Cardiac muscle cell (in vitro differentiated cells and primary cell): Measurements from ENCODE around the gene ANO1. TPM values are rescaled to one million over a fixed set of nuclear protein-coding genes. Genes with fewer than 3 reads are reported as not detected.

Experiments
- DNase-seq, 2 donors: peaks; one replicate each; pipeline versions ENCODE4 v3.0.0 to v3.0.0-alpha.2; 2010 to 2017; ENCODE audit warnings: low read depth in 1 of 2, low spot score in 1 of 2
- H3K27ac ChIP-seq: fragments of 200-600 bp; sonication (generic); 2 replicates; pipeline ENCODE4 v1.5.1; 2016
- H3K27me3 ChIP-seq: fragments of 200-600 bp; sonication (generic); 2 replicates; pipeline ENCODE4 v1.6.0; 2016; ENCODE audit warnings: control low read depth
- H3K36me3 ChIP-seq: fragments of 200-600 bp; sonication (generic); 2 replicates; pipeline ENCODE4 v1.5.1; 2016; ENCODE audit warnings: control low read depth
- H3K4me1 ChIP-seq: fragments of 200-600 bp; sonication (generic); 2 replicates; pipeline ENCODE4 v1.8.1; 2017; ENCODE audit warnings: low read depth, mild to moderate bottlenecking, mixed run types
- H3K4me3 ChIP-seq: fragments of 200-600 bp; sonication (generic); 2 replicates; pipeline ENCODE4 v1.5.1; 2016; ENCODE audit warnings: mild to moderate bottlenecking
- H3K9me3 ChIP-seq: fragments of 200-600 bp; sonication (generic); 2 replicates; pipeline ENCODE4 v1.5.1; 2017; ENCODE audit warnings: low read depth, mild to moderate bottlenecking, control low read depth
- CTCF ChIP-seq: IDR thresholded peaks from 2 replicates; pipeline ENCODE4 v1.5.1; 2012; ENCODE audit warnings: low read depth, mild to moderate bottlenecking, low read length
- polyA plus RNA-seq: library from polyadenylated mRNA; unstranded; fragments of >200 nt; fragmentation: Nextera tagmentation; extraction: Ambion mirVana; gene quantifications from 2 replicates; pipeline ENCODE4 v1.2.1, GENCODE V29; 2016
- total RNA-seq: library from RNA; depleted of rRNA; stranded (reverse); fragments of >200 nt; gene quantifications from 2 replicates; pipeline ENCODE4 v1.2.3, GENCODE V29; 2016

ANO1 gene
- total and polyA plus RNA-seq, 2 experiments from 2014 or later: 0.09 to 0.86 TPM

GRCh38 chr11:70073871-70074371 lies 4.2 kb upstream of the ANO1 start:
- Histone ChIP-seq H3K27me3 (peaks cover 82% of the 10 kb centered on the region), H3K27ac (no peak overlapping the region), H3K36me3 (no peaks in the 10 kb centered on the region), H3K4me3 (no peak overlapping the region), H3K9me3 (no peaks in the 10 kb centered on the region), H3K4me1 (no peaks in the 10 kb centered on the region)
- DNase-seq: peak in 1 of 2 donors; percentile 51
- TF ChIP-seq CTCF: no peak

GRCh38 chr11:70074746-70075145 lies 3.4 kb upstream of the ANO1 start:
- Histone ChIP-seq H3K27me3 (peaks cover 89% of the 10 kb centered on the region), H3K27ac (no peak overlapping the region), H3K36me3 (no peaks in the 10 kb centered on the region), H3K9me3 (no peaks in the 10 kb centered on the region), H3K4me1 (no peaks in the 10 kb centered on the region), H3K4me3 (no peak overlapping the region)
- no peak for TF ChIP-seq CTCF
- no peak for DNase-seq

GRCh38 chr11:70075836-70076235 lies 2.3 kb upstream of the ANO1 start:
- DNase-seq: no peak
- Histone ChIP-seq H3K36me3 (no peaks in the 10 kb centered on the region), H3K9me3 (no peaks in the 10 kb centered on the region), H3K4me1 (no peaks in the 10 kb centered on the region), H3K4me3 (no peak overlapping the region), H3K27me3 (peaks cover 94% of the 10 kb centered on the region), H3K27ac (no peak overlapping the region)
- TF ChIP-seq CTCF: no peak

- Histone ChIP-seq H3K27me3 (peaks cover 98% of the 10 kb centered on the region), H3K9me3 (no peaks in the 10 kb centered on the region), H3K4me1 (no peaks in the 10 kb centered on the region), H3K4me3 (no peak overlapping the region), H3K27ac (no peak overlapping the region), H3K36me3 (no peaks in the 10 kb centered on the region)
- peak in 1 of 2 donors; percentile 10 for DNase-seq
- no peak for TF ChIP-seq CTCF
Observed at GRCh38 chr11:70076461-70076931, 1.6 kb upstream of the ANO1 start.

GRCh38 chr11:70077411-70078094 lies 564 bp upstream of the ANO1 start:
- Histone ChIP-seq H3K27ac (no peak overlapping the region), H3K27me3 (peaks cover 99% of the 10 kb centered on the region), H3K9me3 (no peaks in the 10 kb centered on the region), H3K4me1 (no peaks in the 10 kb centered on the region), H3K4me3 (no peak overlapping the region), H3K36me3 (no peaks in the 10 kb centered on the region)
- TF ChIP-seq CTCF: no peak
- no peak for DNase-seq
